NB4 (cell line): Measurements from ENCODE around the gene ANKLE2.

Source experiments
- MYC ChIP-seq: IDR thresholded peaks from 2 replicates; pipeline ENCODE4 v1.6.1; 2011; ENCODE audit warnings: low read depth, low read length
- POLR2A ChIP-seq: IDR thresholded peaks from 2 replicates; pipeline ENCODE4 v1.6.1; 2011; ENCODE audit warnings: mild to moderate bottlenecking; ENCODE audit not compliant: insufficient read length; ENCODE audit errors: extremely low read depth
- TF ChIP-seq, protein P1 (sequence below): IDR thresholded peaks from one replicate; pipeline ENCODE4 v1.5.1; 2012; ENCODE audit warnings: low read depth, low read length
- TF ChIP-seq, protein P2 (sequence below): IDR thresholded peaks from 2 replicates; pipeline ENCODE4 v1.6.1; 2011; ENCODE audit warnings: low read depth, low read length

DNA sequence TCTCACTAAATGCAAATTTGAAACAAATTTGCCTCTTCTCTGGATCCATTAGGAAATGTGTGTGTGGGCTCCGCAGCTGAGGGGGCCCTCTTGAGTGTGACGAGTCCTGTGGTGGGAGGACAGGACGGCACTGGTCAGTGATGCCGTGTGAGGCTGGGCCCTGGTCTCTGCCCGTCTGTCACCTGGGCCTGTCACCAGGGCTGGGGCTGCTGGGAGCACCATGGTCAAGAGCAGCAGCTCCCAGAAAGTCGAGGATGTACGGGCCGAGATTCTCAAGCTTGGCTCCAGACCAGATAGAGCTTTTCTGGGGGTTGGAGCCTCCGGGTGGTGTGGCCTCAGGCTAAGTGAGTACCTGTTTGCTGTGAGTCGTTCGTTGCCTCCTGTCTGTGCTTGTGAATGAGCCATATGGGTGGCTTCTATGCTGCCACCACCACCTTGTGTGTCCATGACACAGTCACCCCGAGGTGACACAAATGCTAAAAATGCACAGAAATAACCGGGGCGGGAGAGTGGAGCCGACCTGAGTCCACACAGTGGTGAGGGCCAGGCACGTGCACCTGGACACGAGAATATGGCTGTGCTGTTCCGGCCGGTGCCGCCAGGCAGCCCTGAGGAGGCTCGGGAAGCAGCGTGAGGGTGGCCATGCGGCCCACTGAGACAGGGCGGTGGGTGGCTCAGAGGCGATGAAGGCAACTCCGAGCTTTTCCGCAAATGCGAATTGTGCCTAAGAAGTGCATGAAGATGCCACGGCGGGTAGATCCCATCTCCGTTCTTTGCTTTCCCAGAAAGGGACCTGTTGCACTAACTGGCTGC is 42.3 kb downstream of the ANKLE2 start:
- no peak for TF ChIP-seq POLR2A
- TF ChIP-seq, protein P1, sequence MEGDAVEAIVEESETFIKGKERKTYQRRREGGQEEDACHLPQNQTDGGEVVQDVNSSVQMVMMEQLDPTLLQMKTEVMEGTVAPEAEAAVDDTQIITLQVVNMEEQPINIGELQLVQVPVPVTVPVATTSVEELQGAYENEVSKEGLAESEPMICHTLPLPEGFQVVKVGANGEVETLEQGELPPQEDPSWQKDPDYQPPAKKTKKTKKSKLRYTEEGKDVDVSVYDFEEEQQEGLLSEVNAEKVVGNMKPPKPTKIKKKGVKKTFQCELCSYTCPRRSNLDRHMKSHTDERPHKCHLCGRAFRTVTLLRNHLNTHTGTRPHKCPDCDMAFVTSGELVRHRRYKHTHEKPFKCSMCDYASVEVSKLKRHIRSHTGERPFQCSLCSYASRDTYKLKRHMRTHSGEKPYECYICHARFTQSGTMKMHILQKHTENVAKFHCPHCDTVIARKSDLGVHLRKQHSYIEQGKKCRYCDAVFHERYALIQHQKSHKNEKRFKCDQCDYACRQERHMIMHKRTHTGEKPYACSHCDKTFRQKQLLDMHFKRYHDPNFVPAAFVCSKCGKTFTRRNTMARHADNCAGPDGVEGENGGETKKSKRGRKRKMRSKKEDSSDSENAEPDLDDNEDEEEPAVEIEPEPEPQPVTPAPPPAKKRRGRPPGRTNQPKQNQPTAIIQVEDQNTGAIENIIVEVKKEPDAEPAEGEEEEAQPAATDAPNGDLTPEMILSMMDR = no peak
- no peak for TF ChIP-seq MYC
- TF ChIP-seq, protein P2, sequence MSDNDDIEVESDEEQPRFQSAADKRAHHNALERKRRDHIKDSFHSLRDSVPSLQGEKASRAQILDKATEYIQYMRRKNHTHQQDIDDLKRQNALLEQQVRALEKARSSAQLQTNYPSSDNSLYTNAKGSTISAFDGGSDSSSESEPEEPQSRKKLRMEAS = no peak
